CD14-positive monocyte (primary cell): Measurements from ENCODE around the gene NLN. TPM values are rescaled to one million over a fixed set of nuclear protein-coding genes. Genes with fewer than 3 reads are reported as not detected.

Experiments
- DNase-seq, 3 donors: peaks; one replicate each; pipeline ENCODE4 v3.0.0-alpha.2; 2011 to 2022
- H2AFZ ChIP-seq: 2 replicates; pipeline ENCODE4 v1.6.0; 2012; ENCODE audit warnings: mild to moderate bottlenecking, low read depth, low read length, inconsistent platforms; ENCODE audit not compliant: insufficient read depth, poor library complexity, severe bottlenecking
- H3K27ac ChIP-seq, 2 donors: 1 replicate in 1 of 2; 2 replicates in 1 of 2; pipeline ENCODE4 v1.5.1; 2012 to 2013; ENCODE audit warnings: low read length in 2 of 2, control low read depth in 1 of 2, inconsistent platforms in 1 of 2, low read depth in 1 of 2, mild to moderate bottlenecking in 1 of 2
- H3K27me3 ChIP-seq, 2 donors: one replicate each; pipeline versions ENCODE4 v1.6.0 to v1.6.1; 2011 to 2013; ENCODE audit warnings: low read length in 2 of 2; ENCODE audit not compliant: control insufficient read depth in 2 of 2, insufficient read depth in 2 of 2
- H3K36me3 ChIP-seq, 2 donors: replicated peaks in 1 of 2; 1 replicate in 1 of 2; 2 replicates in 1 of 2; pipeline versions ENCODE4 v1.5.1 to v1.6.1; 2012 to 2013; ENCODE audit warnings: low read length in 2 of 2, control low read depth in 1 of 2, inconsistent platforms in 1 of 2, mild to moderate bottlenecking in 1 of 2; ENCODE audit not compliant: insufficient read depth in 2 of 2, control insufficient read depth in 1 of 2
- H3K4me1 ChIP-seq, 2 donors: 1 replicate in 1 of 2; 2 replicates in 1 of 2; pipeline versions ENCODE4 v1.5.1 to v1.6.1; 2012 to 2013; ENCODE audit warnings: low read length in 2 of 2, control low read depth in 1 of 2, inconsistent platforms in 1 of 2, mild to moderate bottlenecking in 1 of 2, moderate library complexity in 1 of 2; ENCODE audit not compliant: insufficient read depth in 2 of 2, control insufficient read depth in 1 of 2
- H3K4me2 ChIP-seq: replicated peaks from 2 replicates; pipeline ENCODE3; 2012; ENCODE audit warnings: low read length, moderate library complexity, mild to moderate bottlenecking; ENCODE audit not compliant: poor library complexity, severe bottlenecking; ENCODE audit errors: extremely low read depth
- H3K4me3 ChIP-seq, 3 experiments: fragments of 200-600 bp in 1 of 3; sonication (generic) in 1 of 3; replicated peaks in 1 of 3; 1 replicate in 2 of 3; 2 replicates in 1 of 3; pipeline ENCODE4 v1.5.1; 2011 to 2013; ENCODE audit warnings: low read length in 3 of 3, mild to moderate bottlenecking in 3 of 3, control low read depth in 2 of 3, low read depth in 2 of 3, inconsistent platforms in 1 of 3, moderate library complexity in 1 of 3
- H3K79me2 ChIP-seq: 2 replicates; pipeline ENCODE4 v1.6.0; 2012; ENCODE audit warnings: mild to moderate bottlenecking, control low read depth, inconsistent platforms, low read length, moderate library complexity; ENCODE audit not compliant: insufficient read depth
- H3K9ac ChIP-seq: 2 replicates; pipeline ENCODE4 v1.6.0; 2017; ENCODE audit warnings: low read length, mild to moderate bottlenecking; ENCODE audit not compliant: insufficient read depth, poor library complexity, severe bottlenecking
- H3K9me3 ChIP-seq, 2 donors: replicated peaks in 1 of 2; 1 replicate in 1 of 2; 2 replicates in 1 of 2; pipeline versions ENCODE4 v1.5.1 to v1.6.1; 2012 to 2013; ENCODE audit warnings: low read length in 2 of 2, control low read depth in 1 of 2; ENCODE audit not compliant: control insufficient read depth in 1 of 2, insufficient read depth in 1 of 2
- H4K20me1 ChIP-seq: 2 replicates; pipeline ENCODE4 v1.6.0; 2012; ENCODE audit warnings: mild to moderate bottlenecking, low read length, control low read depth, moderate library complexity; ENCODE audit not compliant: insufficient read depth
- H3K27ac Mint-ChIP-seq, 7 donors: one replicate each; pipeline ENCODE4 v1.8.0; 2020; ENCODE audit warnings: mild to moderate bottlenecking in 7 of 7, mixed read lengths in 7 of 7, moderate library complexity in 6 of 7, inconsistent platforms in 2 of 7
- H3K27me3 Mint-ChIP-seq, 3 donors: one replicate each; pipeline ENCODE4 v1.8.0; 2021 to 2022; ENCODE audit warnings: low read depth in 3 of 3, mild to moderate bottlenecking in 3 of 3, mixed read lengths in 3 of 3, moderate library complexity in 3 of 3, inconsistent platforms in 1 of 3
- H3K36me3 Mint-ChIP-seq, 2 donors: one replicate each; pipeline ENCODE4 v1.8.0; 2020; ENCODE audit warnings: mixed read lengths in 2 of 2, inconsistent platforms in 1 of 2, mild to moderate bottlenecking in 1 of 2
- H3K4me1 Mint-ChIP-seq: one replicate; pipeline ENCODE4 v1.8.0; 2020; ENCODE audit warnings: mild to moderate bottlenecking, mixed read lengths
- H3K4me3 Mint-ChIP-seq, 2 donors: one replicate each; pipeline ENCODE4 v1.8.0; 2020; ENCODE audit warnings: mild to moderate bottlenecking in 2 of 2, mixed read lengths in 2 of 2, moderate library complexity in 1 of 2
- H3K9me3 Mint-ChIP-seq, 7 donors: one replicate each; pipeline ENCODE4 v1.8.0; 2020 to 2022; ENCODE audit warnings: mixed read lengths in 7 of 7, mild to moderate bottlenecking in 6 of 7, moderate library complexity in 6 of 7, inconsistent platforms in 2 of 7
- WGBS: methylation state at CpG from one replicate; pipeline ENCODE4 v1.1.5; 2013; ENCODE audit warnings: missing lambda C conversion rate; ENCODE audit not compliant: insufficient coverage; 5-methylcytosine and 5-hydroxymethylcytosine counted together
- intact Hi-C, 2 donors: fragments of 100-400 bp; cut with micrococcal nuclease; formaldehyde crosslinking; loops; one replicate each; pipeline versions ENCODE4 v1.15.0 to v1.15.1; 2023
- polyA plus RNA-seq, 3 donors: library from polyadenylated mRNA; depleted of rRNA in 1 of 3; unstranded in 2 of 3; stranded (reverse) in 1 of 3; fragments of 300-500 nt in 2 of 3; fragments of >200 nt in 1 of 3; fragmentation: Illumina TruSeq in 2 of 3; gene quantifications; 1 replicate in 2 of 3; 2 replicates in 1 of 3; pipeline ENCODE4 v1.2.3, GENCODE V29; 2012 to 2021
- TF ChIP-seq, protein P1 (sequence below): fragments of 200-600 bp; IDR thresholded peaks from one replicate; pipeline ENCODE4 v1.8.0; 2022; ENCODE audit warnings: antibody characterized with exemption, mild to moderate bottlenecking

The NLN gene
- polyA plus RNA-seq, 3 donors, result 8.7 to 39.2 (median 17.7) TPM

GRCh38 chr5:65696892-65697291 is 25.1 kb upstream of the NLN start:
- Histone ChIP-seq H4K20me1 (peaks cover 7% of the 10 kb centered on the region), H3K27me3 (no peaks in the 10 kb centered on the region), H3K4me2 (no peak overlapping the region), H3K4me3 (no peak overlapping the region), H2AFZ (no peak overlapping the region), H3K9ac (no peak overlapping the region), H3K9me3 (no peaks in the 10 kb centered on the region), H3K79me2 (no peaks in the 10 kb centered on the region), H3K36me3 (peaks cover 49 to 76% of the 10 kb centered on the region in 2 donors), H3K27ac (no peak overlapping the region), H3K4me1 (no peaks in the 10 kb centered on the region)
- intact Hi-C loops, result no loop called here
- H3K9me3 Mint-ChIP-seq, result peaks cover 0 to 3% (median 0%) of the 10 kb centered on the region in 7 donors
- H3K36me3 Mint-ChIP-seq, result peaks cover 31 to 47% of the 10 kb centered on the region in 2 donors
- TF ChIP-seq, protein P1, sequence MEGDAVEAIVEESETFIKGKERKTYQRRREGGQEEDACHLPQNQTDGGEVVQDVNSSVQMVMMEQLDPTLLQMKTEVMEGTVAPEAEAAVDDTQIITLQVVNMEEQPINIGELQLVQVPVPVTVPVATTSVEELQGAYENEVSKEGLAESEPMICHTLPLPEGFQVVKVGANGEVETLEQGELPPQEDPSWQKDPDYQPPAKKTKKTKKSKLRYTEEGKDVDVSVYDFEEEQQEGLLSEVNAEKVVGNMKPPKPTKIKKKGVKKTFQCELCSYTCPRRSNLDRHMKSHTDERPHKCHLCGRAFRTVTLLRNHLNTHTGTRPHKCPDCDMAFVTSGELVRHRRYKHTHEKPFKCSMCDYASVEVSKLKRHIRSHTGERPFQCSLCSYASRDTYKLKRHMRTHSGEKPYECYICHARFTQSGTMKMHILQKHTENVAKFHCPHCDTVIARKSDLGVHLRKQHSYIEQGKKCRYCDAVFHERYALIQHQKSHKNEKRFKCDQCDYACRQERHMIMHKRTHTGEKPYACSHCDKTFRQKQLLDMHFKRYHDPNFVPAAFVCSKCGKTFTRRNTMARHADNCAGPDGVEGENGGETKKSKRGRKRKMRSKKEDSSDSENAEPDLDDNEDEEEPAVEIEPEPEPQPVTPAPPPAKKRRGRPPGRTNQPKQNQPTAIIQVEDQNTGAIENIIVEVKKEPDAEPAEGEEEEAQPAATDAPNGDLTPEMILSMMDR, result no peak
- no peak overlapping the region for H3K27ac Mint-ChIP-seq
- no peak for DNase-seq
- no peaks in the 10 kb centered on the region for H3K27me3 Mint-ChIP-seq
- H3K4me1 Mint-ChIP-seq, result no peaks in the 10 kb centered on the region
- H3K4me3 Mint-ChIP-seq, result no peak overlapping the region

- Histone ChIP-seq H3K79me2 (no peaks in the 10 kb centered on the region), H3K4me1 (no peaks in the 10 kb centered on the region), H3K27me3 (no peaks in the 10 kb centered on the region), H3K27ac (no peak overlapping the region), H3K4me2 (no peak overlapping the region), H4K20me1 (no peaks in the 10 kb centered on the region), H3K4me3 (no peak overlapping the region), H3K9ac (no peak overlapping the region), H3K9me3 (no peaks in the 10 kb centered on the region), H3K36me3 (peaks cover 62 to 83% of the 10 kb centered on the region in 2 donors), H2AFZ (no peak overlapping the region)
- intact Hi-C loops, result no loop called here
- Mint-ChIP-seq H3K9me3 (peaks cover 0 to 3% (median 0%) of the 10 kb centered on the region in 7 donors), H3K27ac (no peak overlapping the region), H3K36me3 (peaks cover 38 to 54% of the 10 kb centered on the region in 2 donors), H3K4me1 (no peaks in the 10 kb centered on the region), H3K4me3 (no peak overlapping the region), H3K27me3 (no peaks in the 10 kb centered on the region)
- no peak for DNase-seq
- TF ChIP-seq, protein P1, result no peak
- 80% methylated on average over 2 of the region's 4 CpGs for WGBS
Measured at GRCh38 chr5:65699338-65699737, 22.7 kb upstream of the NLN start.
